ENCODE measurements around the gene MT1B. TPM values are rescaled to one million over a fixed set of nuclear protein-coding genes. Genes with fewer than 3 reads are reported as not detected.

Gene MT1B
- total and polyA plus RNA-seq, 2 of the 13 experiments (the other 11 are each of a cell fraction or from before 2014, with no cell fraction given) = 0.89 TPM; not detected in 1

GRCh38 chr16:56610017-56610608 is 41.6 kb upstream of the MT1B start (continued):
- TF ChIP-seq CBX2 (IDR thresholded peaks at IDR 0.05; ENCODE audit: low read depth, low read length) = no peak
- TF ChIP-seq CBX2 (CRISPR knock-in tag; IDR thresholded peaks at IDR 0.05; ENCODE audit: low read depth) = peak; percentile 66; the same call in 1 of the 2 replicates
- TF ChIP-seq ARID2 (CRISPR knock-in tag; IDR thresholded peaks at IDR 0.05; ENCODE audit: borderline replicate concordance) = no peak
- TF ChIP-seq PAX8 (CRISPR knock-in tag; IDR thresholded peaks at IDR 0.05; ENCODE audit: borderline replicate concordance) = 0 out of 2 replicates have a peak, but pooled peaks have one; percentile 72
- no peak for TF ChIP-seq PHF21A (CRISPR knock-in tag; IDR thresholded peaks at IDR 0.05)
- no peak for TF ChIP-seq NFYB (CRISPR knock-in tag; IDR thresholded peaks at IDR 0.05)
- no peak for TF ChIP-seq ZNF841 (CRISPR knock-in tag; IDR thresholded peaks at IDR 0.05; ENCODE audit: borderline replicate concordance)
- TF ChIP-seq NFAT5 (CRISPR knock-in tag; IDR thresholded peaks at IDR 0.05) = no peak
- no peak for TF ChIP-seq RFX3 (CRISPR knock-in tag; IDR thresholded peaks at IDR 0.05)
- TF ChIP-seq FIP1L1 (IDR thresholded peaks at IDR 0.05; ENCODE audit: borderline replicate concordance, insufficient read depth, low read depth, low read length) = no peak
- TF ChIP-seq ZNF512 (CRISPR knock-in tag; IDR thresholded peaks at IDR 0.05) = no peak
- TF ChIP-seq NCOA5 (CRISPR knock-in tag; IDR thresholded peaks at IDR 0.05) = no peak
- TF ChIP-seq MTA3 (CRISPR knock-in tag; IDR thresholded peaks at IDR 0.05) = no peak
- TF ChIP-seq KMT2B (CRISPR knock-in tag; IDR thresholded peaks at IDR 0.05) = no peak
- TF ChIP-seq STAT5B (CRISPR knock-in tag; IDR thresholded peaks at IDR 0.05) = no peak
- TF ChIP-seq TOE1 (CRISPR knock-in tag; IDR thresholded peaks at IDR 0.05) = no peak
- 0 out of 2 replicates have a peak, but pooled peaks have one; percentile 11 for TF ChIP-seq RXRA (CRISPR knock-in tag; IDR thresholded peaks at IDR 0.05)
- no peak for TF ChIP-seq KLF16 (CRISPR knock-in tag; IDR thresholded peaks at IDR 0.05)
- TF ChIP-seq ZNF687 (CRISPR knock-in tag; IDR thresholded peaks at IDR 0.05) = peak; percentile 50
- TF ChIP-seq PHF20 (CRISPR knock-in tag; IDR thresholded peaks at IDR 0.05) = no peak
- no peak for TF ChIP-seq ZNF557 (CRISPR knock-in tag; IDR thresholded peaks at IDR 0.05)
